ENCODE data around the gene PGGT1B.

Gene PGGT1B

DNA sequence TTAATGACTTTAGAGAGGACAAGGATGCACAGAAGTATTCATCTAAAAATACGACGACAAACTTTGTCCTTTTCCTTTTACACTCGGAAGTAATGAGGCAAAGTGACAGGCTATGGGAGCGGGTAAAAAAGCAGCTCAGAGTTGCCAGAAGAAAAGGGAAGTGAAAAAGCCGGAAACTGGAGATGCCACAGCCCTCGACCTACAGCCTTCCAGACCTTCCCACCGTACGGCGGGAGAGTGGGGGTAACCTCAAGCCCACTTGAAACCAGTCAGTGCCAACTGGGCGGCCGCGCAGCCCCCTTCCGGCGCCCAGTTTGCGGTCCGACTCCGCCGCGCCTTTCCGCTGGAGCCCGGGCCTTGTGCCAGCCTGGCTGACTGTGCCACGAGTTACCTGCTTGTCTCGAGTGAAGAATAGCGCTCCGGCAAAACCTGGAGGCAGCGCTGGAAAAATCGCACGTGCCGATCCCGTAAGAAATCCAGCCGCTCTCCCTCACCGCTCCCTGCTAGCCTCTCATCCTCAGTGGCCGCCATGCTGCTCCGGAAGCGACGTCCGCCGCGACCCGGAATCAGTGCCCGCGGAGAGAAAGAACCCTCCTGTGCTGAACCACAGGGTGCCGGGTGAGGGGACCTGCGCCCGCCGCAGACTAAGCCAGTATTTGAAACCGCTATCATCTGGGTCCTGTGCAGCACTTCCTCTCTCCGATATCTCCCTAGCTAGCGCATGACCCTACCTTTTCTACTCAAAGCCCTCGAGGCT is at the start of gene PGGT1B:
Gene PGGT1B, minus strand, starts transcription at position 557 of the 757 bp plus-strand sequence. Its CDS starts 26 bp downstream, at position 531.
- DNase-seq: peak; percentile 61

DNA sequence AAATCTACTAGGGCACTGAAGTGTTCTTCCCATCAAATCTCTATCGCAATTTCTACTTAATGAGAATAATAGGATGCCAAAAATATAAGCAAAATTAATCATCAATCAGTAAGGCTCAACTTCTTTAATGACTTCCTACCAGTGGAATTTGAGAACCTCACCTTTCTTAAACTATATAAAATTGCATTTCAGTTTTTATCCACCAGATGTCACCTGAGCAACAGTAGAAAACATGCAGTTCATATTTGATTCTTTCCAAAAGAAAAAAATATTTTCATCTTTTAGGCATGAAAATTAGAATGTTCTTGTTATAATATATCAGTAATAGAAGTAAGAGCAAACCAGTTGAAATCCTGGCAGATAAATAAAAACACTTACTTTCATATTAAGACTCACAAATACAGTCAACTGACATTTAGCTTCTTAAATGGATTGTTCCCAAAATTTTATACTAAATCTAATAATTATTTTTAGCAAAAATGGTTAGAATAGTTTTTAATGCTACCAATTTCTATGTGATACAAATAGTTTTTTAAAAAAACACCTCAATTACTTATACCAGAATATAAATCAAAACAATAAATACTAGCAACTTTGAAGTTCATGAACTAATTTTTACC is 47.2 kb upstream of the PGGT1B start:
- DNase-seq: peak; percentile 28

DNA sequence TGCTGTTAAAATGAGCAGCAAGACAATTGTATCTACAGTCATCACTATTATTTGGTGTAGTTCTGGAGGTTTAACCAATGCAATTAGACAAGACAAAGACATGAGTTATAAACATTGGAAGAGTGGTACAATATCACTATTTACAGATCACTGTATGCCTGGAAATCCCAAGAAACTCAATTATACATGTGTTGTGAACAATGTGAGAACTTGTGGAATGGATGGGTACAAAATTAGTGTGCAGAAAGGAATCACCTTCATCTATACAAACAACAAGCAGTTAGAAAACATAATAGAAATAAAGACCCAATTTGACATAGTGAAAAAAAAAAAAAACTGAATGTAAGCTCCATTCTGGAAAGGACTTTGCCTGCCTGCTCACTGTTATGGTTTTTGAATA is 46.1 kb upstream of the PGGT1B start:
- no peak for DNase-seq

DNA sequence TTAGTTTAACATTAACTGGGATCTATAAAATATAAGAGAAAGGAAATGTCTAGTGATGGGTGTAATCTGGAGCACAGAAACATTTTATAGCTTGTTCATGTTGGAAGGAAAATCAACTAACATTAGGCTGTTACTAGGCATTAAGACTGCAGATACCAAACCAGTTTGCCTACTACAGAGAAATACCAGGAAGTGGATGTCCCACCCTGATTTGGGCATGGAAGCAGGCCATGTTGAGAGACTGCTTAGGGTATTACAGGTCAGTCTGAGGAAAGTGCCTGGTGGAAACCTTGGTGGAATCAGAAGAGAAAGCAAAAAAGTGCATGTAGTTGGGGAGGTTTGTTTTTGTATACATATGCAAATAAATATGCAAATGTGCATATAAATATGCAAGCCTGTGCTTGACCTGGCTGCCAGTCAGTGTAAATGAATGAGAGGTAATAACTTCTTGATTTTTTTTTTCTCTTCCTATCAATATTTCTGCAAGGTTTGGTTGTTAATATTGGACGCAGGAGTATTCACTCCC is 43.4 kb upstream of the PGGT1B start:
- no peak for DNase-seq

DNA sequence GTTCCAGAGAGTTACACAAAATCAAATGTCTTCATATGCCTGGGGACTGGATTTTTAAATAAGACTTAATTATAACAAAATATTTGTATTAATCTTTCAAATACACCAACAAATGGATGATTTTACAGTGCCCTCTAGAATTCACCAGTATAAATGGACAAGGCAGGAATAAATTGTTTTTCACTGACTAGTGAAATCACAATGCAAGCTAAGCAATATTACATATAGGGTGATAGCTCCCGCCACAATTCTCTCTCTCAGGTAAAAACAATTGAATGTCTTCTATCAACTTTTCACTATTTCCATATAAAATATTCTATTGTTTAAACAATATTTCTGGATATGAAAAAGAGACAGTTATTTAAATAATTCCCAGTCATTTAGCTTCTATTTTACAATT is 41.8 kb upstream of the PGGT1B start:
- DNase-seq: no peak

DNA sequence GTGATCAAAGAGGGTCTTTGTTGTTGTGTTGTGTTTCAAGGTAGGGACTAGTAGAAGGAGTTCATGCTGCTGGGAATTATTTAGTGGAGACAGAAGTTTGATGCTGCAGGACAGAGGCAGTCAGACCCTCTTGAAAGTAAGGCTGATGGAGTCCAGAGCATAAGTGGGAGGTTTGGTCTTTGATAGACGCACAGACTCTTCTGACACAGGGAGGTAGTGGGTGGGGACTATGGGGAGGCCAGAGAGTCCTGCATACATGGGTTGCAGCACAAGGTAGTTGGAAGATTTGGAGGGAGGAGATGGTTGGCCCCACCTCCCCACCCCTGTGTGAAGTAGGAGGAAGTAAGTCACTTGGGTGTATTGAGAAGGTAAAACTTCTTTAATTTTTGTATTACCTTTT is 36.1 kb upstream of the PGGT1B start:
- DNase-seq: no peak

DNA sequence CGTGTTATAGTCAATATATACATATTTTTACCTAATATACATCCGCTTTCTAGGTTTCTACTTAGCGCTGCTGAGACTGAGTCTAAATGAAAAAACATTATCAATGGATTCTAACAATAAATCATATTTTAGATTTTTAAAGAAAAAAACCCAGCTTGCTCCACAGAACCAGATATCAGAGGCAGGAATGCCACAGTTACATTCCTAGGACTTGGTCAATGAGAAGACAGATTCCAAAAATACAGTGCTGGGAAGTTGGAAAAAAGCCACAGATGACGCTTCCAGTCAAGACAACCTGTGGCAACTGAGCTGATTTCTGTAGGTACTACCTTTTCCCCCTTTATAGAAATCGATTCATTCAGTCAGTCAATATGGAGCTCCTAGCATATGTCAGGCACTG is 34.4 kb upstream of the PGGT1B start:
- DNase-seq: no peak

DNA sequence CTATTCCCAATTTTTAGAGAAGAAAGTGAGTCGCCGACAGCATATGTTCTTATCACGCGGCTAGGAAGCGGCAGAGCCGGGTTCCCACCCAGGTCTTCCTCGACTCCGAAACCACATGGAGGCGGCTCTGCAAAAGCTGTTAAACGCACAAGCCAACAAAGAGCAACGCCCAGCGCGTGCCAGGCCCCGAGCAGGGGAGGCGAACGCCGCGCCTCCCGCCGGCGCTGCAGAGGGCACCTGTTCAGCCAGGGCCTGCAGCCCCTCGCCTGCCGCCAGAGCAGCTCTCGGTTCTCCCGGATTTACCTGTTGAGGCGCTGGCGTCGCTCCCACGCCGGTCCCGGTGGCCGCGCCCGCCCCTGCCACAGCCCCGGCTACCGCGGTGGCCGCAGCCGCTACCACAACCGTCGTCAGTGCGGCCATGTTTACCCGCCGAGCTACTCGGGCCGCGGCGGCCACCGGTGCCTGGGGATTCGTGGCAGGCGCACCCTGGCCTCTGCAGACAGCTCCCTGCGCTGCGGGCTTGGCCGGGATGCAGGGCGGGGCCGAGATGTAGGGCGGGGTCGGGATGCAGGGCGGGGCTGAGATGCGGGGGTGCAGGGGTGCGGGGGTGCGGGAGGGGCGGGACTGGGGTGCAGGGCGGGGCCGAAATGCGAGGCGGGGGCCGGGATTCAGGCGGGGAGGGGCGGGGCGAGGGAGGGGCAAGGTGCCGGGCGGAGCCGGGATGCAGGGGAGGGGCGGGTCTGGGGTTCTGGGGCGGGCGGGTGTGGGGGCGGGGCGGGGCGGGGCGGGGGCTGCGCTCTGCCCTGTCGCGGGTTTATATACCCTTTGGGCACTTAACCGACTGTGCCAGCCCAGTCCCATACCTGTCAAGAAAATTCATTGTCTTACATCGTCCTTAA is 33.7 kb upstream of the PGGT1B start, which contains the start of gene CCDC112:
Gene CCDC112, minus strand, starts transcription at position 531 of the 899 bp plus-strand sequence. Its CDS starts 111 bp downstream, at position 420.
- DNase-seq: peak; percentile 63

DNA sequence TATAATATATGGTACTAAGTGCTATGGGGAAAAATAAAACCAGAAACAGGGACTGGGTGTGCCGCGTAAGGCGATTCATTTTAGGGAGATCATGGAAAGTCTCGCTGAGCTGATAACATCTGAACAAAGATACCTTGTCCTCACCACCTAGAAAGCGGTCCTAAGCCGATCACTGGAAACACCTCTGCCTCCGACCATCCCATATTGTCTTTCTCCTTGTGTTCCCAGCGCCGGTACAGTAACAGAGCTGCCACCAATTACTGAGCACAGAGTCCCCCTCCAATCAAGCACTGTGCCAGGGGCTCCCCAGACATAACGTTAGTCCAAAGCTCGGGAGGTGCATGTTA is 33.1 kb upstream of the PGGT1B start:
- no peak for DNase-seq

DNA sequence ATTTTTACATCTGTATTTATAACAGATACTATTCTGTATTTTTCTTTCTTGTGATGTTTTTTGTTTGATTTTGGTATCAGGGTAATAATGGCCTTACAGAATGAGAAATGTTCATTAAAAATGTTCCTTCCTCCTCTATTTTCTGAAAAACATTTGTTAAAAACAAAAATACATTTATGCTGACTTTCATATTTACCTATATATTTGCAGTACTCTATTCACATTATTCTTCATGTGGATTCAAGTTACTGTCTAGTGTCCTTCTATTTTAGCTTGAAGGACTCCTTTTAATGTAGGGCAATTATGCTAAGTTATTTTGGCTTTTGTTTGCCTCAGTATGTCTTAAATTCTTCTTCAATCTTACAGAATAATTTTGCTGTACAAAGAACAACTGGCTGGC is 28.7 kb upstream of the PGGT1B start:
- no peak for DNase-seq

DNA sequence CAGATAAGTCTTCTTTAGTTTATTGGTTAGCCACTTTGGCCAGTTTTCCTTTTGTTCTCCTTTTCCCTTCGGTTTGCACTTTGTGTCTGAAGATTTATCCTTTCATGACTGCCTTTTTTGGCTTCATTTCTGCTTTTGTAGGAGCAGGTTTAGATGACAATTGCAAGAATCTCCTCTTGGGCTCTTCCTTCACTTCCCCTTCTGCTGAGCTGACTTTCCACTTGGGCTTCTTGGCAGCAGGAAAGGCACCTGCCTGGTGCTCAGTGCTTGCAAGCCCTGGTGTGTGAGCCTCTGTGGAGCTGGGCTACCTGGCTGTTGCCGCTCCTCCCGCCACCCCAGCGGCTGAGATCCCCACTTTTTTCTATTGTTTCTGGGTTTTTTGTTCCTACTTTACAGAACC is 26.4 kb upstream of the PGGT1B start:
- no peak for DNase-seq

DNA sequence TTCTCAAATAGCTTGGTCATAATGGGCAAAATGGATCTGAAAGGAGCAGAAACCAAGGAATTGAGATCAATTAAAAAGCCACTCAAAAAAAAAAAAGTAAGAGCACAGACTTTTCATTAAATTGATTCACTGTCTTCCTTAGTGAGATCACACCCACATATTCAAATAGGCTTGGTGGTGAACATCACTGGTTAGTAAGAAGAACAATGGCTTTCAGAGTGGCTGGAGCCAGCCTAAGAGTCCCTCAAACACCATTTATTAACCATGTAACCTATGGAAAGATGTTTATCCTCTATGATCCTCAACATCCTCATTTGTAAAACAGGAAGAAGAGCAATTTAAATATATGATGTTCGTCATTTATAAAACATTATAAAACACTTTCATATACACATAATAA is 21.3 kb upstream of the PGGT1B start:
- no peak for DNase-seq

DNA sequence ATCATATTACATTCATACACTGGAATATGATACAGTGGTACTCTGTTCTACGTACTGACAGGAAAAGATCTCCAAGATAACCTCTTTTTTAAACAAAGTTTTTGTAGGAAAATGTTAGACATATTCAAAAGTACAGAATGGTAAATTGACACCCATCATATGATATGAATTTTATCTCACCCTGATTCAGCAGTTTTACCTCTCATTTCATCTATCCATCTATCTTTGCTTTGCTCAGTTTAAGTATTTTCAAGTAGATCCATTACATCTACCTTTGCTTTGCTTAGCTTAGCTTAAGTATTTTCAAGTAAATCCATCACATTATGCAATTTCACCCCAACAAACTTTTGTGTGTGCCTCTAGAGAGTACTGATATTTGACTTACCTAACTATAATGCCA is 19.5 kb upstream of the PGGT1B start:
- DNase-seq: no peak

DNA sequence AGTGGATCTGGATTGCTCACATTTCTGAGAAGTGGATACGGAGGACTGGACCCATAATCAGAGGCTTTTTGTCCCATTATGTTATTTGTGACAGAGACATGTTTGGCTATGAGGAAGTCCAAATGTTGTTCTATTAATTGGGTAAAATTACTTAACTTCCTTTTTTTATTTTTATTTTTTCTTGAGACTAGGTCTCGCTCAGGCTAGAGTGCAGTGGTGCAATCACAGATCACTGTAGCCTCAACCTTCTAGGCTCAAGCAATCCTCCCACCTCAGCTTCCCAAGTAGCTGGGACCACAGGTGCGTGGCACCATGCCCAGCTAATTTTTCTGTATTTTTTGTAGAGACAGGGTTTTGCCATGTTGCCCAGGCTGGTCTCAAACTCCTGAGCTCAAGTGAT is 11.9 kb upstream of the PGGT1B start:
- DNase-seq: no peak

DNA sequence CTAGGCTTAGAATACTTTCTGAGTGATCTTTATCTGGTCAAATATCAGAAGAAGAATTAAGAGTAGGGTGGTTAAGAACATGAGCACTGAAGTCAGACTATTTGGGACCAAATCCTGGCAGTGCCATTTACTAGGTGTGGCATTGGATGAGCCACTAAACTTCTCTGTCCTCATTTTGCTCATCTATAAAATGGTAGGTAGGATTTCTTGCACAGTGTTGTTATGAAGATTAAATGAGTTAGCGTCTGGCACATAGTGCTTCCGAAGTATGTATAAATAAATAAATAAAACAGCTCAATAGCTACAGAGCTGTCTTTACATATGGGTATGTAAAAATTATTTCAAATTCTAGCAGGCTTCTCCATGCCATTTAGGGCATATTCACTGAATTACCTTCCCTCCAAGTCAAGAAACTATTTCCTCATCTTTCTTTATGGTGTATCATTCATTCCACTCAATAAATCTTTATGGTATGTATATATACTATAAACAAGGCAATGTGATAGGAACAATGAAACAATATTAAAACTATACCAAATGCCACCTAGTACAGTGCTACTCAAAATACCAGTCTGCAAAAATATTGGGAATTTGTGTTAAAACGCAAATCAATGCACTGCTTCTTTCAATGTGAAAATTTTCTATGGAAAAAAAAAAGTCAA is 9.8 kb upstream of the PGGT1B start:
- DNase-seq: no peak

DNA sequence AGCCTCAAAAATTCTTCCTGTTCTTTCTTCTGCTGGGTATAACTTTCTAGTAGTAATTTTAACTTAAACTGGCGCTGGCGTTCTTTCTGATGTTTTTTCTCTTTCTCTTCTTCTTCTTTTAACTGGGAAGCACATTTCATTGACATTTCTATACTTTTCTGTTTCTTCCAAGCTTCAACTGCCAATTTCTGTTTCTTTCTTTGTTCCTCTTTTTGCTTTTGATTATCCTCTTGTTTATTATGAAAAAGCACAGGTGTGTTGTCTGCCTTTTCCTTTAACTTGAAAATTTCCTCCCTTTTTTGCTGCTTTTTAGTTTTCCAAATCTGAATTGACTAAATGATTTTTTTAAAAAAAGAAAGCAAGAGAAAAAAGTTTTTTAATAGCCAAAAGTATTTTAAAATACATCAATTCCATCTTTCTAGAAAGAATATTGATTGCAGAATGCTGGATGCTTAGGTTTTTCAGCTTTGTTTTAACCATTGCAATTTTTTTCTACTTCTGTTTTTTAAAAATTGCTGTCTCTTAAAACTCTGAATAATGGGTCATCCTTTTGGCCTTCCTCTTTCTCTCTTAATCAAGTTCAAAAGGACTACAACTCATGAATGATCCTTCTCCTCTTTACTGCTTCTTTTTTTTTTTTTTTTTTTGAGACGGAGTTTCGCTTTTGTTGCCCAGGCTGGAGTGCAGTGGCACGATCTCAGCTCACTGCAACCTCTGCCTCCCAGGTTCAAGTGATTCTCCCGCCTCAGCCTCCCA is 8.8 kb upstream of the PGGT1B start:
- DNase-seq: no peak

DNA sequence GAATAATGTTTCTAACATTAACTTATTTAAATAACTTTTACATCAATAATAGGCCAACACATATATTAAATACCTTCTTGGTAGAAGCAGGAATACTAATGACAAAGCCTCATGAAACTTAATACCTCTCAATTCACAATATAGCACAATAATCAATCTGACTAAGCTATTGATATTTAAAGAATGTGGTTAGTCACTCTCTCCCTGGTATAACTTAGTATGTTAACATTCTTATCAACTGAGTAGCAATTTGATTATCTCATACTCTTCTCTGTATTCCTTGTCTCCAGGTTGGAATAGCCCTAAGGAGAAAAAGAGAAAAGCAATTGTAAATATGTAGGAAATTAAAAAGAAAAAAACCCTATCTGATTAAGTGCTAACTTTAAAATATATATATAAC is 4.9 kb upstream of the PGGT1B start:
- DNase-seq: no peak

DNA sequence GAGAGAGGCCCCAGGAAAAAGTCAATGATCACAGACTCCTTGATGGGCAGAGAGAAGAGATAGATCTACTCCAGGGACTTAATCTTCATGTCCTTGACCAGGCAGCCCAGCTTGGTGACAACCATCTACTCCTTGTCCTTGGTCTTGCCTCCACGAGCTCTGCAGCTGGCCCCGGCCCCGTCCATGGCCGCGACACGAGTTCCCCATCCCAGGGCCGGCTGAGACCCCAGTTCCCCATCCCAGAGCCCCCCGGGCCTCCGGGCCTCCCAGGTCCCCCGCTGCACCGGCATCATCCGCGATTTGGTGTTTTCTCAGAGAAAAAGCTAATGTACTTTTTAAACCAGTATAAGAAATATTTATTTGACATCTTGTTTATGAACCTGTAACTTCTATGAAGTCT is 2.5 kb upstream of the PGGT1B start:
- DNase-seq: no peak

DNA sequence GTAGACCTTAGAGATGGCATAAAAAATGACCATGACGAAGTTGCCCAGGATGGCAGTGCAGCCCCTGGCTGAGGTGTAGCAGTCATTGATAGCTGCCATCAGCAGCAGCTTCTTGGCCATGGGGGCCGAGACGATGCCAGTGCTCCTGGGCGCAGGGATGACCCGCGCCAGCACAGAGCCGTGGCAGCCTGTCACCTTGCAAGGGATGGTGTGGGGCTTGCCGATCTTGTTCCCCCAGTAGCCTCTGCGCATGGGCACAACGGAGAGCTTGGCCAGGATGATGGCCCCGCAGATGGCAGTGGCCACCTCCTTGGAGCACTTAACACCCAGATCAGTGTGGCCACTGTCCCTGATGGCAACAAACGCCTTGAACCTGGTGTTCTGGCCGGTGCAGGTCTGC is 2.1 kb upstream of the PGGT1B start:
- no peak for DNase-seq

DNA sequence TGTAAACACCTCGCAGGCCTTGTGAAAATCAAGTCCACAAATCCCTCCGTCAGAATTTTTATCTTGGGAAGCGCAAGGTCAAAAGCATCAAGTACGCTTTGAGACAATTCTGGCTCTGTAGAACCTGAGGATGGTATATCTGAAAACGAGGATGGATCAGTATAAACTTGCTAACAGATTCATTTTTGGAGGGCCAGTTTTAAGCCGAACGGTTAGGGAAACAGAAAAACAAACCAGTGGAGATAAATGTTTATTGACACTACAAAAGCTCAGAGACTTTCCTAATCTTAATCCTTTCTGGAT is 352 bp upstream of the PGGT1B start:
- DNase-seq: no peak

DNA sequence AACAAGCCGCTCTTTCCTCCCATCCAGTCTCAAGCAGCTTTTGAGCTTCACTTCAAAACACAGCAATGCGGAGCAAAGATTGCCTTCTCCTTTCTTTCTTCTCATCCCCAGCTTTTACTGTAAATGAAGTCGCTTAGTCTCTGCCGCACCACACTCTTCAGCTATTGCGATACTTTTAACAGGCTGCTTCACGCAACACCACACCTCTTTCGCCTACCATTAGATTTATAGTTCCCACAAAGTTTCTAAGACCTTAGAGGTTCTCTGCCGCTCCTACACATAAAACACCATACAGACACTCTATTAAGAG is 711 bp downstream of the PGGT1B start:
- no peak for DNase-seq

DNA sequence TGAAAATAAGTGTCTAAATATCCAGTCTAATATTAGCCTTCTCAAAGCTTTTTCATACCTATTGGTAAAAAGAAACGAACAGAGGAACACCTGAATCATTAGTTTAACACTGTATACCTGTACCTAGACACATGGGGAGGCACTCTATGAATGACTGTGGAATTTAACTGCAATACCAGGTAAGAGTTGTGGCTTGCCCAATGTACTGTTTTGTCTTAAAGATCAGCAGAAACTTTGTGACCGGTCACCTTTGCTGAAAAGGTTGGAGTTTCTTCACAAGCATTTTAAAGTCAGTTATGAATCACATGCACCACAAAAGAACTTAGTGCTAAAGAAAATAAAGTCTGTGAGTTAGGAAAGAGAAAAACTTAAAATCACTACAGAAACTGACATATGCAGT is 2.4 kb downstream of the PGGT1B start:
- no peak for DNase-seq

DNA sequence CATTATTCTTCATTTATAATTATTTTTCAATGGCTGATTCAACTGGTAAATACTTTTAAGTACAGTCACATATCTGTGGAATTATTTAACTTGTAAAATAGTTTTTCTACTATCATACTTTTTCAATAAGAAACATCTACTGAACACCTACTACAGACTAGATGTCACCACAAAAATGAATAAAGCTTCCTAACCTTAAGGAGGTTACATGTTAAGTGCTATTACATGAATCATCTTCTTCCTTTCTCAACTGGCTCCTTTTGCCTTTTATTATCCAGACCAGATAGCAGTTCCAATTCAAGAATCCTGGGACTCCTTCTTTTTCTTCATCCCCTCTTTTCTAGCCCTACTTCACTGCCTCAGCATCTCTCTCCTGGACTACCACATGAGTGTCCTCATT is 4.7 kb downstream of the PGGT1B start:
- DNase-seq: no peak
